Ascending aorta (tissue), 2 donors: ENCODE data around the gene S100A12. TPM values are rescaled to one million over a fixed set of nuclear protein-coding genes. Genes with fewer than 3 reads are reported as not detected.

Experiments used
- DNase-seq, 2 donors: peaks; one replicate each; pipeline ENCODE4 v3.0.0-alpha.2; 2019; ENCODE audit warnings: low spot score in 2 of 2
- H3K27ac ChIP-seq, 2 donors: fragments of 200-600 bp; sonication (generic); one replicate each; pipeline ENCODE4 v1.5.1; 2016 to 2017; ENCODE audit warnings: mild to moderate bottlenecking in 1 of 2
- H3K27me3 ChIP-seq: fragments of 200-600 bp; sonication (generic); one replicate; pipeline ENCODE4 v1.5.1; 2017
- H3K36me3 ChIP-seq, 2 donors: fragments of 200-600 bp; sonication (generic); one replicate each; pipeline ENCODE4 v1.5.1; 2016
- H3K4me1 ChIP-seq, 2 donors: fragments of 200-600 bp; sonication (generic); one replicate each; pipeline ENCODE4 v1.5.1; 2016 to 2017; ENCODE audit warnings: mild to moderate bottlenecking in 1 of 2
- H3K4me3 ChIP-seq, 2 donors: fragments of 200-600 bp; sonication (generic); one replicate each; pipeline ENCODE4 v1.5.1; 2016 to 2017; ENCODE audit warnings: mild to moderate bottlenecking in 1 of 2
- H3K9me3 ChIP-seq, 2 donors: fragments of 200-600 bp; sonication (generic); one replicate each; pipeline ENCODE4 v1.5.1; 2016
- CTCF ChIP-seq, 3 experiments: fragments of 200-600 bp in 2 of 3; fragments of 450-650 bp in 1 of 3; sonication (generic) in 2 of 3; IDR thresholded peaks; one replicate each; pipeline ENCODE4 v1.5.1; 2016 to 2019; ENCODE audit warnings: antibody characterized with exemption in 3 of 3, mild to moderate bottlenecking in 1 of 3, moderate library complexity in 1 of 3
- intact Hi-C: fragments of 100-400 bp; cut with DNase I; formaldehyde crosslinking; loops from one replicate; pipeline ENCODE4 v1.15.1; 2023
- total RNA-seq: library from RNA; depleted of rRNA; stranded (reverse); fragments of >200 nt; gene quantifications from one replicate; pipeline ENCODE4 v1.1.0, GENCODE V29; 2016

S100A12 gene
- total RNA-seq, 1 donor from 2014 or later: not detected

DNA sequence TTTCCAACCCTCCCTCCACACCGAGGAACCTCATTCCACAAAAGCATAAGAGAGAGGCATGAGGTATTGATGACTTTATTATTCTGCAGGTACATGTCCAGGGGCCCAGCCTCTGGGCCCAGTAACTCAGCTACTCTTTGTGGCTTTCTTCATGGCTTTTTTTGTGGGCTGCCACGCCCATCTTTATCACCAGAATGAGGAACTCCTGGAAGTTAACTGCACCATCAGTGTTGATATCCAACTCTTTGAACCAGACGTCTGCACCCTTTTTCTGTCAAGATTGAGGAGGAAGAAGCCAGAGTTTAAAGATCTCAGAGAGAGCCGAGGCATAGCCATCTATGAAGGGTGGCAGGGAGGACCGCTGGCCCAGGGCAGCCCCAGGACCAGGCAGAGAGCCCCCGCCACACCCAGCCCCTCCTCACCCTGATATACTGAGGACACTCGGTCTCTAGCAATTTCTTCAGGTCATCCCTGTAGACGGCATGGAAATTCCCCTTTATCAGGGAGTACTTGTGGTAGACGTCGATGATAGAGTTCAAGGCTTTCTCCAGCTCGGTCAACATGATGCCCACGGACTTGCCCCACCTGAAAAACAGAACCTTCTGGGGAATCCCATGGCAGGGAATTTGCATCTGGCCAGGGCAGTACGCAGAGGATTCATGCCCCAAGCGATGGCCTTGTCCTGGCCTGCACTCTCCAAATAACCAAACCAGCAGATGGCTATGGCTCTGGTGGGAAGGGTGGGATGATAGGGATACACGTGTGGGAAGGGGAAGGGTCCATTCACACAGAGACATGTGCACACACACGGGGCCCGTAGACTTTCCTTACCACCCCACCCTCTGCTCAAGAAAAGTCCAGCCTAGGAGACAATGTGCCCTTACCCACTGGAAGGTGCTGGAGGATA, 14.8 kb upstream of the S100A12 start:
- no peaks in the 10 kb centered on the region for H3K27me3 ChIP-seq
- H3K27ac ChIP-seq: no peak overlapping the region
- no peak for DNase-seq
- no peaks in the 10 kb centered on the region for H3K4me1 ChIP-seq
- TF ChIP-seq CTCF (IDR thresholded peaks at IDR 0.05): no peak
- intact Hi-C loops: no loop called here
- H3K9me3 ChIP-seq: no peaks in the 10 kb centered on the region
- no peaks in the 10 kb centered on the region for H3K36me3 ChIP-seq
- no peak overlapping the region for H3K4me3 ChIP-seq

DNA sequence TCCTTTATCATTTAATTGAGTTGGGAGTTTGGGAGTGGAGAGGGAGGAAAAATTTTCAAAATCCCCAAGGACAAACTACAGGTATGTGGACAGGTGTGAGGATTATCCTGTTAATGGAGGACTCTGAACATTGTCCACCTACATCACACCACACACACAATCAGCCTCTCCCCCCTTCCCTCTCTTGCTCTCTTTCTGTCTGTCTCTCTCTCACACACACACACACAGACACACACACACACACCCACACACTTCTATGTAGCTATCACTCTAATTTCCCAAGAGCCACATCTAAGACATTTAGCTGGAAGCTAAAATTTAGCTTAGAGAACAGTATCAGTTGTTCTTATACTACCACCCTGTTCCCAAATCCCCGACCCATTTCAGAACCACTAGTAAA, 14.0 kb upstream of the S100A12 start:
- no peak for DNase-seq
- TF ChIP-seq CTCF (IDR thresholded peaks at IDR 0.05): no peak
- H3K27ac ChIP-seq: no peak overlapping the region
- no peaks in the 10 kb centered on the region for H3K36me3 ChIP-seq
- no peaks in the 10 kb centered on the region for H3K27me3 ChIP-seq
- no peaks in the 10 kb centered on the region for H3K9me3 ChIP-seq
- intact Hi-C loops: no loop called here
- no peak overlapping the region for H3K4me3 ChIP-seq
- H3K4me1 ChIP-seq: no peaks in the 10 kb centered on the region

GRCh38 chr1:153387785-153388184, 12.4 kb upstream of the S100A12 start:
- Histone ChIP-seq H3K9me3 (no peaks in the 10 kb centered on the region), H3K27ac (no peak overlapping the region), H3K4me3 (no peak overlapping the region), H3K36me3 (no peaks in the 10 kb centered on the region), H3K4me1 (no peaks in the 10 kb centered on the region), H3K27me3 (no peaks in the 10 kb centered on the region)
- intact Hi-C loops: no loop called here
- DNase-seq: no peak
- TF ChIP-seq CTCF (IDR thresholded peaks at IDR 0.05): no peak

DNA sequence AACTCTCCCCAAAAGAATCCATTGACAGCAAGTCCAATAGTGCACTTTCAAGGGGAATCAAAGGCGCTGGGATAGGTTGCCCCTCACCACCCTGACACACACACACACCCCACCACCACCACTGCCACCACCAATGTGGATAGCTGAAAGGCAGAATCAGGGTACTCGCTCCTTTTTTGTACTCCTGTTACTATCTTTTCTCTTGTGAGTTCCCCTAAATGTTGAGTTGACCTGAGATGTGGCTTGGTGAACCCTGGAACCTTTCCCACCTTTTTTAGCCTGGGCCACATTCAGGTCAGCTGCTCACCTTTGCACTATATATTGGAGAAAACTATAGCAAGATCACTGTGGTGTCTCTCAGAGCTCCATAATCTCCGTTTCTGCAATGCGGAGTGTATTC, 11.6 kb upstream of the S100A12 start:
- Histone ChIP-seq H3K9me3 (peaks cover 0 to 3% of the 10 kb centered on the region in 2 donors), H3K27me3 (no peaks in the 10 kb centered on the region), H3K4me3 (no peak overlapping the region), H3K27ac (no peak overlapping the region), H3K4me1 (no peaks in the 10 kb centered on the region), H3K36me3 (no peaks in the 10 kb centered on the region)
- no peak for TF ChIP-seq CTCF (IDR thresholded peaks at IDR 0.05)
- DNase-seq: no peak
- intact Hi-C loops: no loop called here

DNA sequence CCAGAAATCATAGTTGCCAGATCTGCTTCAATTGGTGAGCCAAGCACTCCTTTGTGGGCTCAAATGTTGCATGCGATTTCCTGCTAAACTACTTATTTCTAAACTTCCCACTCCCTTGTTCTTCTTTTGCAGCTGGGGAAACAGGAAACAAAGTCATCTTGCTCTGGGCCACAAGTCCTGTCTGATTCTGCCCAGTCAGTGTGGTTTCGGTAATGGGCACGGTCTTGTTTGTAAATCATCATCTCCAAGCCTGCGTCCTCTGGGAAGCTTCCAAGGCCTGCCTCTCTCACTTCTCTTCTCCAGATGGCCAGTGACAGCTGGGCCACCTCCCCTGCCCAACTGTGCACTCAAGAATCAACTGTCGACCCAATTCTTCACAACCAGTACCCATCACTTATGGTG, 11.1 kb upstream of the S100A12 start:
- H3K4me1 ChIP-seq: no peaks in the 10 kb centered on the region
- no peaks in the 10 kb centered on the region for H3K27me3 ChIP-seq
- DNase-seq: peak; percentile 38 to 70
- no peak overlapping the region for H3K4me3 ChIP-seq
- intact Hi-C loops: no loop called here
- peaks cover 0 to 4% of the 10 kb centered on the region in 2 donors for H3K9me3 ChIP-seq
- TF ChIP-seq CTCF (IDR thresholded peaks at IDR 0.05): no peak
- no peak overlapping the region for H3K27ac ChIP-seq
- no peaks in the 10 kb centered on the region for H3K36me3 ChIP-seq
